HG02610 (cell line): ENCODE results near the gene NEK11.
"Not testable (repeated sequence)": the region's sequence is repeated elsewhere in the genome, so short reads cannot be mapped to it uniquely, and the experiment has no call there.

Experiments
- ATAC-seq: cut with Tn5 transposase; IDR thresholded peaks from one replicate; pipeline ENCODE4 v1.9.1; 2021; ENCODE audit warnings: mild to moderate bottlenecking, moderate library complexity; ENCODE audit not compliant: unreplicated experiment

Gene NEK11

GRCh38 chr3:131353016-131353877 is 326.6 kb downstream of the NEK11 start:
- ATAC-seq: no peak

- no peak for ATAC-seq
Observed at GRCh38 chr3:131353986-131354385, 327.3 kb downstream of the NEK11 start.

GRCh38 chr3:131356006-131356595 is 329.4 kb downstream of the NEK11 start:
- ATAC-seq: no peak

- ATAC-seq: no peak
Observed at GRCh38 chr3:131357275-131357674, 330.6 kb downstream of the NEK11 start.

GRCh38 chr3:131360191-131360755 is 333.6 kb downstream of the NEK11 start:
- no peak for ATAC-seq

- ATAC-seq: not testable (repeated sequence)
Observed at GRCh38 chr3:131361066-131361463, 334.4 kb downstream of the NEK11 start.

- peak; percentile 98 for ATAC-seq
Observed at GRCh38 chr3:131361464-131362421, 335.1 kb downstream of the NEK11 start.

GRCh38 chr3:131363275-131363674 is 336.6 kb downstream of the NEK11 start:
- no peak for ATAC-seq

GRCh38 chr3:131370935-131371687 is 344.4 kb downstream of the NEK11 start:
- no peak for ATAC-seq

- no peak for ATAC-seq
Observed at GRCh38 chr3:131371688-131372066, 345.0 kb downstream of the NEK11 start.

GRCh38 chr3:131374741-131375140 is 348.1 kb downstream of the NEK11 start:
- no peak for ATAC-seq

- not testable (repeated sequence) for ATAC-seq
Observed at GRCh38 chr3:131380821-131381444, 354.3 kb downstream of the NEK11 start.

- ATAC-seq: peak; percentile 99
Observed at GRCh38 chr3:131381445-131382291, 355.0 kb downstream of the NEK11 start, which contains the start of gene NUDT16. Gene NUDT16, plus strand, starts transcription at chr3:131381774. Its CDS starts 31 bp downstream, at chr3:131381805.

GRCh38 chr3:131386429-131387165 is 359.9 kb downstream of the NEK11 start:
- no peak for ATAC-seq

- ATAC-seq: no peak
Observed at GRCh38 chr3:131387796-131388489, 361.3 kb downstream of the NEK11 start.

- ATAC-seq: no peak
Observed at GRCh38 chr3:131388490-131388799, 361.8 kb downstream of the NEK11 start.

GRCh38 chr3:131390331-131390730 is 363.7 kb downstream of the NEK11 start:
- ATAC-seq: no peak

- ATAC-seq: no peak
Observed at GRCh38 chr3:131393051-131393450, 366.4 kb downstream of the NEK11 start.
